IMR-90 (cell line): ENCODE results near the gene FUCA2. TPM values are rescaled to one million over a fixed set of nuclear protein-coding genes. Genes with fewer than 3 reads are reported as not detected.

Experiments
- ATAC-seq: fragments of 200-7000 bp; cut with Tn5 transposase; 2 replicates; pipeline ENCODE4 v1.9.1; 2020; ENCODE audit warnings: low read depth, mild to moderate bottlenecking, moderate library complexity
- BruUV-seq: library from RNA; stranded (reverse); fragments of 400-500 nt; replicated peaks from 2 replicates; lab custom pipeline; 2021; lab: Mats Ljungman, UMichigan
- CTCF ChIA-PET: fragments of 300-600 bp; formaldehyde crosslinking; extraction: SDS; loops from one replicate; lab custom pipeline; 2021; ENCODE audit warnings: antibody characterized with exemption; lab: Yijun Ruan, JAX
- POLR2A ChIA-PET: fragments of 300-600 bp; sonication (Branson Sonifier 250); formaldehyde crosslinking; loops from one replicate; lab custom pipeline; 2022; ENCODE audit warnings: antibody characterized with exemption; ENCODE audit not compliant: unreplicated experiment; lab: Charles Lee
- DNase-seq: peaks from one replicate; pipeline ENCODE4 v3.0.0; 2013
- H2AFZ ChIP-seq: replicated peaks from 2 replicates; pipeline ENCODE3; 2013; ENCODE audit warnings: low read length, mild to moderate bottlenecking; ENCODE audit not compliant: poor library complexity
- H2AK5ac ChIP-seq: 2 replicates; pipeline ENCODE4 v1.6.1; 2013; ENCODE audit warnings: low read depth, low read length, inconsistent platforms
- H2AK9ac ChIP-seq: replicated peaks from 2 replicates; pipeline ENCODE3; 2013; ENCODE audit warnings: mild to moderate bottlenecking, low read depth, low read length, moderate library complexity; ENCODE audit not compliant: poor library complexity
- H2BK120ac ChIP-seq: 2 replicates; pipeline ENCODE4 v1.6.1; 2013; ENCODE audit warnings: low read depth, low read length, inconsistent platforms
- H2BK15ac ChIP-seq: 3 replicates; pipeline ENCODE4 v1.6.1; 2013; ENCODE audit warnings: low read depth, low read length, inconsistent platforms
- H2BK20ac ChIP-seq: 2 replicates; pipeline ENCODE4 v1.6.1; 2013; ENCODE audit warnings: low read depth, mild to moderate bottlenecking, inconsistent platforms, low read length, moderate library complexity
- H2BK5ac ChIP-seq: 2 replicates; pipeline ENCODE4 v1.6.1; 2013; ENCODE audit warnings: mild to moderate bottlenecking, low read depth, low read length, inconsistent platforms; ENCODE audit not compliant: poor library complexity, severe bottlenecking
- H3K14ac ChIP-seq: replicated peaks from 2 replicates; pipeline ENCODE4 v1.6.1; 2013; ENCODE audit warnings: low read depth, low read length, inconsistent platforms
- H3K18ac ChIP-seq: 2 replicates; pipeline ENCODE4 v1.6.1; 2013; ENCODE audit warnings: low read depth, low read length, control low read depth
- H3K23ac ChIP-seq: 2 replicates; pipeline ENCODE4 v1.6.1; 2013; ENCODE audit warnings: low read depth, low read length, inconsistent platforms
- H3K27ac ChIP-seq: 2 replicates; pipeline ENCODE4 v1.5.1; 2013; ENCODE audit warnings: mild to moderate bottlenecking, control low read depth, low read length; ENCODE audit not compliant: insufficient read depth
- H3K27me3 ChIP-seq: 2 replicates; pipeline ENCODE4 v1.6.1; 2013; ENCODE audit warnings: low read length; ENCODE audit not compliant: control insufficient read depth, insufficient read depth
- H3K36me3 ChIP-seq: 2 replicates; pipeline ENCODE4 v1.6.1; 2013; ENCODE audit warnings: low read length, mixed read lengths; ENCODE audit not compliant: control insufficient read depth, insufficient read depth
- H3K4ac ChIP-seq: 2 replicates; pipeline ENCODE4 v1.6.1; 2013; ENCODE audit warnings: low read depth, low read length, inconsistent platforms
- H3K4me1 ChIP-seq: 2 replicates; pipeline ENCODE4 v1.6.1; 2013; ENCODE audit warnings: low read length, mixed read lengths; ENCODE audit not compliant: control insufficient read depth, insufficient read depth
- H3K4me2 ChIP-seq: 2 replicates; pipeline ENCODE4 v1.6.1; 2013; ENCODE audit warnings: low read depth, mild to moderate bottlenecking, control low read depth, low read length, moderate library complexity
- H3K4me3 ChIP-seq: 2 replicates; pipeline ENCODE4 v1.5.1; 2013; ENCODE audit warnings: low read depth, mild to moderate bottlenecking, control low read depth, low read length, moderate library complexity; ENCODE audit not compliant: insufficient read depth
- H3K56ac ChIP-seq: 2 replicates; pipeline ENCODE4 v1.6.1; 2013; ENCODE audit warnings: low read length, inconsistent platforms; ENCODE audit not compliant: insufficient read depth; ENCODE audit errors: extremely low read depth
- H3K79me1 ChIP-seq, 2 experiments: 2 replicates each; pipeline ENCODE4 v1.6.1; 2013; ENCODE audit warnings: low read length in 2 of 2, inconsistent platforms in 1 of 2, low read depth in 1 of 2
- H3K9ac ChIP-seq: 2 replicates; pipeline ENCODE4 v1.6.1; 2013; ENCODE audit warnings: low read depth, low read length, control low read depth
- H3K9me1 ChIP-seq: 2 replicates; pipeline ENCODE4 v1.6.1; 2013; ENCODE audit warnings: low read length, inconsistent platforms; ENCODE audit not compliant: insufficient read depth
- H3K9me3 ChIP-seq: 2 replicates; pipeline ENCODE4 v1.6.1; 2013; ENCODE audit warnings: low read length; ENCODE audit not compliant: control insufficient read depth, insufficient read depth
- H4K20me1 ChIP-seq: 2 replicates; pipeline ENCODE4 v1.6.1; 2013; ENCODE audit warnings: low read length, inconsistent platforms; ENCODE audit not compliant: insufficient read depth
- H4K5ac ChIP-seq: 2 replicates; pipeline ENCODE4 v1.6.1; 2013; ENCODE audit warnings: mild to moderate bottlenecking, low read depth, low read length, control low read depth
- H4K8ac ChIP-seq, 2 experiments: 2 replicates each; pipeline ENCODE4 v1.6.1; 2013; ENCODE audit warnings: low read depth in 2 of 2, low read length in 2 of 2, control low read depth in 1 of 2, inconsistent platforms in 1 of 2
- H4K91ac ChIP-seq: 2 replicates; pipeline ENCODE4 v1.6.1; 2013; ENCODE audit warnings: low read depth, low read length, inconsistent platforms; ENCODE audit not compliant: insufficient read depth
- BHLHE40 ChIP-seq: fragments of 150-350 bp; IDR thresholded peaks from 2 replicates; pipeline ENCODE4 v1.6.1; 2016; ENCODE audit warnings: mild to moderate bottlenecking, low read depth, low read length
- CEBPB ChIP-seq: IDR thresholded peaks from 2 replicates; pipeline ENCODE4 v1.6.1; 2012; ENCODE audit warnings: low read depth, low read length, improper control_type of control experiment
- CHD1 ChIP-seq: IDR thresholded peaks from 2 replicates; pipeline ENCODE4 v1.6.1; 2012; ENCODE audit warnings: low read depth, low read length, improper control_type of control experiment
- CTCF ChIP-seq: conservative IDR thresholded peaks from 2 replicates; pipeline ENCODE4 v1.5.1; 2012; ENCODE audit warnings: mild to moderate bottlenecking, low read depth, low read length, improper control_type of control experiment
- FOS ChIP-seq: fragments of 150-350 bp; IDR thresholded peaks from 2 replicates; pipeline ENCODE4 v1.6.1; 2016; ENCODE audit warnings: low read depth, low read length
- MAZ ChIP-seq: IDR thresholded peaks from 2 replicates; pipeline ENCODE4 v1.6.1; 2012; ENCODE audit warnings: low read depth, mild to moderate bottlenecking, low read length, improper control_type of control experiment, moderate library complexity, borderline replicate concordance
- MXI1 ChIP-seq: IDR thresholded peaks from 2 replicates; pipeline ENCODE4 v1.6.1; 2012; ENCODE audit warnings: low read depth, mild to moderate bottlenecking, low read length, moderate library complexity, borderline replicate concordance
- NFE2L2 ChIP-seq: fragments of 150-350 bp; IDR thresholded peaks from 2 replicates; pipeline ENCODE4 v1.6.1; 2016; ENCODE audit warnings: low read depth, mild to moderate bottlenecking, low read length
- POLR2A ChIP-seq: IDR thresholded peaks from 2 replicates; pipeline ENCODE4 v1.6.1; 2012; ENCODE audit warnings: mild to moderate bottlenecking, low read depth, low read length
- RAD21 ChIP-seq: IDR thresholded peaks from 2 replicates; pipeline ENCODE4 v1.6.1; 2012; ENCODE audit warnings: low read length, improper control_type of control experiment
- RCOR1 ChIP-seq: IDR thresholded peaks from 2 replicates; pipeline ENCODE4 v1.6.1; 2012; ENCODE audit warnings: mild to moderate bottlenecking, low read length, improper control_type of control experiment; ENCODE audit not compliant: insufficient replicate concordance
- RFX5 ChIP-seq: IDR thresholded peaks from 2 replicates; pipeline ENCODE4 v1.8.0; 2012; ENCODE audit warnings: low read depth, mild to moderate bottlenecking, low read length, moderate library complexity
- SMC3 ChIP-seq: fragments of 150-350 bp; IDR thresholded peaks from 2 replicates; pipeline ENCODE4 v1.6.1; 2016; ENCODE audit warnings: low read depth, mild to moderate bottlenecking, antibody characterized with exemption, low read length, moderate library complexity
- USF2 ChIP-seq: fragments of 150-350 bp; IDR thresholded peaks from 2 replicates; pipeline ENCODE4 v1.6.1; 2017; ENCODE audit warnings: mild to moderate bottlenecking, antibody characterized with exemption, low read length, low read depth
- WGBS, 2 experiments: methylation state at CpG; one replicate each; pipeline versions ENCODE4 v1.1.5 to v1.1.7; 2013; ENCODE audit warnings: missing lambda C conversion rate in 2 of 2; ENCODE audit not compliant: insufficient read length in 1 of 2; ENCODE audit errors: extremely low coverage in 2 of 2; 5-methylcytosine and 5-hydroxymethylcytosine counted together
- dilution Hi-C: fragments of 300-500 bp; cut with HindIII; formaldehyde crosslinking; loops from one replicate; pipeline ENCODE4 v1.14.3; 2018; ENCODE audit warnings: low sequenced_read_pairs; ENCODE audit not compliant: unreplicated experiment
- in situ Hi-C: fragments of 300-500 bp; cut with MboI; formaldehyde crosslinking; loops from 3 replicates; pipeline ENCODE4 v1.14.3; 2019; ENCODE audit warnings: low sequenced_read_pairs, inconsistent platforms, mixed read lengths
- intact Hi-C: fragments of 100-400 bp; cut with micrococcal nuclease; formaldehyde crosslinking; loops from 2 replicates; pipeline ENCODE4 v1.10.0; 2022
- polyA plus RNA-seq, 3 experiments: library from polyadenylated mRNA; depleted of rRNA; stranded (reverse); fragments of >200 nt; gene quantifications; 2 replicates each; pipeline ENCODE4 v1.2.3, GENCODE V29; 2012; ENCODE audit warnings: low replicate concordance in 1 of 3
- total RNA-seq: library from RNA; depleted of rRNA; stranded (reverse); fragments of >200 nt; gene quantifications from 2 replicates; pipeline ENCODE4 v1.2.3, GENCODE V29; 2012
- TF ChIP-seq, protein P1 (sequence below): fragments of 150-350 bp; IDR thresholded peaks from 2 replicates; pipeline ENCODE4 v1.6.1; 2016; ENCODE audit warnings: low read depth, mild to moderate bottlenecking, low read length, moderate library complexity, borderline replicate concordance

Gene FUCA2
- total and polyA plus RNA-seq, 2 of the 4 experiments (the other 2 are of a cell fraction), result 44.1 to 47.4 TPM

DNA sequence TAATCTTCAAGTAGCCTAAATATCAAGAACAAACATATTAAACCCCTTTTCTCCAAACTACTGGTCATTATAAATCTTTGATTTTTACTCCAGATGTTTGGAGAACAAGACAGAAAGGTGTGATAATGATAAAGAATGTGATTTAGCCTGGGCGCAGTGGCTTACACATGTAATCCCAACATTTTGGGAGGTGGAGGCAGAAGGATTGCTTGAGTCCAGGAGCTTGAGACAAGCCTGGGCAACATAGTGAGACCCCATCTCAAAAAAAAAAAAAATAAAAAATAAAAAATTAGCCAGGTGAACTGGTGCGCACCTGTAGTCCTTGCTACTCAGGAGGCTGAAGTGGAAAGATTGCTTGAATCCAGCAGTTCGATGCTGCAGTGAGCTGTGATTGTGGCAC lies 35.1 kb upstream of the FUCA2 start:
- Histone ChIP-seq H3K27ac (no peak overlapping the region), H4K8ac (no peak overlapping the region), H4K5ac (no peak overlapping the region), H3K4me2 (no peak overlapping the region), H3K9ac (no peak overlapping the region), H3K18ac (no peak overlapping the region), H3K27me3 (no peaks in the 10 kb centered on the region), H2BK120ac (no peak overlapping the region), H3K9me1 (no peaks in the 10 kb centered on the region), H3K14ac (no peak overlapping the region), H3K4me1 (peaks cover 7% of the 10 kb centered on the region; the same call in 1 of the 2 replicates), H3K36me3 (no peaks in the 10 kb centered on the region; the same call in 1 of the 2 replicates), H3K23ac (no peak overlapping the region), H4K91ac (no peak overlapping the region), H3K4me3 (no peak overlapping the region), H3K56ac (no peak overlapping the region), H2BK15ac (no peak overlapping the region), H2BK5ac (no peak overlapping the region), H3K9me3 (no peaks in the 10 kb centered on the region), H2BK20ac (no peak overlapping the region), H3K4ac (no peak overlapping the region), H3K79me1 (peaks cover 29 to 34% of the 10 kb centered on the region in 2 experiments), H4K20me1 (no peaks in the 10 kb centered on the region), H2AFZ (no peak overlapping the region), H2AK9ac (no peak overlapping the region), H2AK5ac (no peak overlapping the region)
- in situ Hi-C loops (no loop called here), dilution Hi-C loops (no loop called here), intact Hi-C loops (no loop called here)
- WGBS, 2 experiments, result 20% methylated on average over 1 of the region's 3 CpGs; no CpG with 5 or more reads in 1 of the 2 experiments
- DNase-seq (no peak), ATAC-seq (no peak)
- no peak for TF ChIP-seq CHD1
- TF ChIP-seq FOS, result no peak
- TF ChIP-seq SMC3, result no peak
- TF ChIP-seq, protein P1, sequence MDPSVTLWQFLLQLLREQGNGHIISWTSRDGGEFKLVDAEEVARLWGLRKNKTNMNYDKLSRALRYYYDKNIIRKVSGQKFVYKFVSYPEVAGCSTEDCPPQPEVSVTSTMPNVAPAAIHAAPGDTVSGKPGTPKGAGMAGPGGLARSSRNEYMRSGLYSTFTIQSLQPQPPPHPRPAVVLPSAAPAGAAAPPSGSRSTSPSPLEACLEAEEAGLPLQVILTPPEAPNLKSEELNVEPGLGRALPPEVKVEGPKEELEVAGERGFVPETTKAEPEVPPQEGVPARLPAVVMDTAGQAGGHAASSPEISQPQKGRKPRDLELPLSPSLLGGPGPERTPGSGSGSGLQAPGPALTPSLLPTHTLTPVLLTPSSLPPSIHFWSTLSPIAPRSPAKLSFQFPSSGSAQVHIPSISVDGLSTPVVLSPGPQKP, result no peak
- no peak for TF ChIP-seq NFE2L2
- no peak for TF ChIP-seq BHLHE40
- no peak for TF ChIP-seq MXI1
- no peak for TF ChIP-seq POLR2A
- no peak for TF ChIP-seq RCOR1
- no peak for TF ChIP-seq CEBPB
- no peak for TF ChIP-seq MAZ
- no peak for TF ChIP-seq RAD21
- TF ChIP-seq RFX5, result no peak
- no peak for TF ChIP-seq USF2
- TF ChIP-seq CTCF, result no peak
- no TSS peak for BruUV-seq
- ChIA-PET CTCF (interaction anchor here (0.6 kb wide), 1 partner anchor 477 kb away, joined by 3 read pairs; no protein-coding TSS in a partner anchor), POLR2A (no interaction called here)
